HepG2 (cell line): ENCODE results near the gene PIK3R1. TPM values are rescaled to one million over a fixed set of nuclear protein-coding genes. Genes with fewer than 3 reads are reported as not detected.

ENCODE experiments used
- CHD2 ChIP-seq: IDR thresholded peaks from 2 replicates; pipeline ENCODE4 v1.6.1; 2011; ENCODE audit warnings: low read depth, low read length, improper control_type of control experiment
- DR1 ChIP-seq: sonication (generic); formaldehyde crosslinking; IDR thresholded peaks from 2 replicates; pipeline ENCODE4 v1.8.0; 2021; ENCODE audit warnings: mild to moderate bottlenecking, missing genetic modification reagents, inconsistent platforms
- FOXA3 ChIP-seq: IDR thresholded peaks from 2 replicates; pipeline ENCODE4 v1.6.1; 2016; ENCODE audit warnings: missing genetic modification reagents, missing compliant biosample characterization
- GMEB1 ChIP-seq: sonication (generic); formaldehyde crosslinking; IDR thresholded peaks from 2 replicates; pipeline ENCODE4 v1.5.1; 2020; ENCODE audit warnings: missing genetic modification reagents, mild to moderate bottlenecking, borderline replicate concordance
- GPBP1L1 ChIP-seq: sonication (generic); formaldehyde crosslinking; IDR thresholded peaks from 2 replicates; pipeline ENCODE4 v1.5.0; 2020; ENCODE audit warnings: mild to moderate bottlenecking, missing genetic modification reagents
- KDM3A ChIP-seq: IDR thresholded peaks from 2 replicates; pipeline ENCODE4 v1.6.1; 2018; ENCODE audit warnings: low read depth, missing compliant biosample characterization
- MTA1 ChIP-seq: sonication (generic); formaldehyde crosslinking; IDR thresholded peaks from 2 replicates; pipeline ENCODE4 v1.4.0; 2020; ENCODE audit warnings: missing genetic modification reagents, mild to moderate bottlenecking, borderline replicate concordance
- NFIB ChIP-seq: sonication (generic); formaldehyde crosslinking; IDR thresholded peaks from 2 replicates; pipeline ENCODE4 v1.9.0; 2021; ENCODE audit warnings: missing genetic modification reagents, mild to moderate bottlenecking, borderline replicate concordance
- RBAK ChIP-seq: sonication (generic); formaldehyde crosslinking; IDR thresholded peaks from 2 replicates; pipeline ENCODE4 v1.5.1; 2020; ENCODE audit warnings: mild to moderate bottlenecking, missing genetic modification reagents
- RCOR2 ChIP-seq: IDR thresholded peaks from 2 replicates; pipeline ENCODE4 v1.6.1; 2016; ENCODE audit warnings: missing biosample characterization, missing genetic modification reagents
- REXO4 ChIP-seq: sonication (generic); formaldehyde crosslinking; IDR thresholded peaks from 2 replicates; pipeline ENCODE4 v1.8.0; 2022; ENCODE audit warnings: missing genetic modification reagents, mild to moderate bottlenecking, borderline replicate concordance
- RNF219 ChIP-seq: sonication (generic); formaldehyde crosslinking; IDR thresholded peaks from 2 replicates; pipeline ENCODE4 v1.5.0; 2020; ENCODE audit warnings: mild to moderate bottlenecking, missing genetic modification reagents
- SNAPC2 ChIP-seq: sonication (generic); formaldehyde crosslinking; IDR thresholded peaks from 2 replicates; pipeline ENCODE4 v1.8.1; 2022; ENCODE audit warnings: mild to moderate bottlenecking, missing genetic modification reagents
- SYNCRIP ChIP-seq: fragments of 200-400 bp; formaldehyde crosslinking; IDR thresholded peaks from 2 replicates; pipeline ENCODE4 v1.6.1; 2018; ENCODE audit warnings: mild to moderate bottlenecking, low read depth, low read length; ENCODE audit not compliant: insufficient read depth
- TBX3 ChIP-seq: fragments of 450-650 bp; IDR thresholded peaks from 2 replicates; pipeline ENCODE4 v1.6.1; 2017; ENCODE audit warnings: antibody characterized with exemption, mild to moderate bottlenecking, inconsistent platforms, borderline replicate concordance
- ZMYM4 ChIP-seq: sonication (generic); formaldehyde crosslinking; IDR thresholded peaks from 2 replicates; pipeline ENCODE4 v1.8.1; 2023; ENCODE audit warnings: mild to moderate bottlenecking, missing genetic modification reagents
- ZNF180 ChIP-seq: sonication (generic); formaldehyde crosslinking; IDR thresholded peaks from 2 replicates; pipeline ENCODE4 v1.4.0; 2020; ENCODE audit warnings: low read depth, missing genetic modification reagents, borderline replicate concordance
- ZNF383 ChIP-seq: sonication (generic); formaldehyde crosslinking; IDR thresholded peaks from 2 replicates; pipeline ENCODE4 v1.4.0; 2020; ENCODE audit warnings: missing genetic modification reagents, mild to moderate bottlenecking, borderline replicate concordance
- ZNF569 ChIP-seq: sonication (generic); formaldehyde crosslinking; IDR thresholded peaks from 2 replicates; pipeline ENCODE4 v1.5.0; 2020; ENCODE audit warnings: mild to moderate bottlenecking, missing genetic modification reagents, moderate library complexity, borderline replicate concordance
- ZNF660 ChIP-seq: sonication (generic); formaldehyde crosslinking; IDR thresholded peaks from 2 replicates; pipeline ENCODE4 v1.5.1; 2020; ENCODE audit warnings: mild to moderate bottlenecking, low read depth, missing genetic modification reagents, borderline replicate concordance
- ZNF674 ChIP-seq: sonication (generic); formaldehyde crosslinking; IDR thresholded peaks from 2 replicates; pipeline ENCODE4 v1.5.0; 2020; ENCODE audit warnings: low read depth, mild to moderate bottlenecking, missing genetic modification reagents
- polyA plus RNA-seq, 8 experiments: library from polyadenylated mRNA; depleted of rRNA in 3 of 8; stranded (reverse) in 7 of 8; unstranded in 1 of 8; fragments of >200 nt; fragmentation: Illumina TruSeq in 4 of 8; extraction: Trizol in 4 of 8; gene quantifications; 2 replicates each; pipeline versions ENCODE4 v1.2.1 to v1.2.3, GENCODE V29; 2011 to 2016; ENCODE audit warnings: low read depth in 4 of 8, missing spikeins in 1 of 8, mixed read lengths in 1 of 8; ENCODE audit not compliant: insufficient read depth in 1 of 8
- total RNA-seq, 5 experiments: library from RNA; depleted of rRNA; stranded (reverse); fragments of >200 nt; fragmentation: Illumina TruSeq; extraction: Trizol; gene quantifications; 2 replicates each; pipeline ENCODE4 v1.2.3, GENCODE V29; 2016; ENCODE audit warnings: low read depth in 1 of 5

The PIK3R1 gene
- total and polyA plus RNA-seq, 2 of the 13 experiments (the other 11 are each of a cell fraction or from before 2014, with no cell fraction given): 8.4 to 21.3 TPM

- TF ChIP-seq TBX3 (no peak), GPBP1L1 (no peak), FOXA3 (peak; percentile 88), SYNCRIP (no peak), RCOR2 (CRISPR knock-in tag) (peak; percentile 81), KDM3A (CRISPR knock-in tag) (0 out of 2 replicates have a peak, but pooled peaks have one; percentile 32), ZNF569 (CRISPR knock-in tag) (no peak), RNF219 (CRISPR knock-in tag) (no peak), GMEB1 (CRISPR knock-in tag) (no peak), ZNF180 (no peak), MTA1 (no peak), REXO4 (no peak), CHD2 (no peak), DR1 (CRISPR knock-in tag) (no peak), NFIB (CRISPR knock-in tag) (no peak), ZNF674 (CRISPR knock-in tag) (no peak), SNAPC2 (CRISPR knock-in tag) (no peak), ZNF660 (CRISPR knock-in tag) (no peak), ZNF383 (no peak), ZMYM4 (CRISPR knock-in tag) (peak; percentile 77; the same call in 1 of the 2 replicates), RBAK (CRISPR knock-in tag) (no peak)
Measured at GRCh38 chr5:68271124-68271523, 55.6 kb downstream of the PIK3R1 start (continued).
